ENCODE results near the gene PIWIL1. TPM values are rescaled to one million over a fixed set of nuclear protein-coding genes. Genes with fewer than 3 reads are reported as not detected.

The PIWIL1 gene
- total RNA-seq, 1 donor = not detected

- Histone ChIP-seq H3K79me2 (ENCODE audit: insufficient read depth, low read length) (no peaks in the 10 kb centered on the region), H2AFZ (ENCODE audit: low read length) (no peak overlapping the region), H3K4me1 (ENCODE audit: insufficient read depth, low read length) (no peaks in the 10 kb centered on the region), H3K4me2 (ENCODE audit: insufficient read depth, low read length) (no peak overlapping the region), H3K9me3 (ENCODE audit: low read depth, low read length) (peaks cover 7% of the 10 kb centered on the region), H3K36me3 (ENCODE audit: insufficient read depth, low read length) (no peaks in the 10 kb centered on the region), H3K27ac (ENCODE audit: low read depth, low read length) (no peak overlapping the region), H4K20me1 (ENCODE audit: insufficient read depth, low read length) (no peaks in the 10 kb centered on the region), H3K27me3 (ENCODE audit: insufficient read depth, low read length) (no peaks in the 10 kb centered on the region), H3K4me3 (ENCODE audit: insufficient read depth, low read length) (no peak overlapping the region)
- DNase-seq (ENCODE audit: insufficient read length, low spot score, missing footprints) = no peak
- TF ChIP-seq, protein P1, sequence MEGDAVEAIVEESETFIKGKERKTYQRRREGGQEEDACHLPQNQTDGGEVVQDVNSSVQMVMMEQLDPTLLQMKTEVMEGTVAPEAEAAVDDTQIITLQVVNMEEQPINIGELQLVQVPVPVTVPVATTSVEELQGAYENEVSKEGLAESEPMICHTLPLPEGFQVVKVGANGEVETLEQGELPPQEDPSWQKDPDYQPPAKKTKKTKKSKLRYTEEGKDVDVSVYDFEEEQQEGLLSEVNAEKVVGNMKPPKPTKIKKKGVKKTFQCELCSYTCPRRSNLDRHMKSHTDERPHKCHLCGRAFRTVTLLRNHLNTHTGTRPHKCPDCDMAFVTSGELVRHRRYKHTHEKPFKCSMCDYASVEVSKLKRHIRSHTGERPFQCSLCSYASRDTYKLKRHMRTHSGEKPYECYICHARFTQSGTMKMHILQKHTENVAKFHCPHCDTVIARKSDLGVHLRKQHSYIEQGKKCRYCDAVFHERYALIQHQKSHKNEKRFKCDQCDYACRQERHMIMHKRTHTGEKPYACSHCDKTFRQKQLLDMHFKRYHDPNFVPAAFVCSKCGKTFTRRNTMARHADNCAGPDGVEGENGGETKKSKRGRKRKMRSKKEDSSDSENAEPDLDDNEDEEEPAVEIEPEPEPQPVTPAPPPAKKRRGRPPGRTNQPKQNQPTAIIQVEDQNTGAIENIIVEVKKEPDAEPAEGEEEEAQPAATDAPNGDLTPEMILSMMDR (IDR thresholded peaks at IDR 0.05; ENCODE audit: extremely low read depth, low read depth, low read length) = no peak
Observed at GRCh38 chr12:130372936-130373335, 35.2 kb downstream of the PIWIL1 start.

DNA sequence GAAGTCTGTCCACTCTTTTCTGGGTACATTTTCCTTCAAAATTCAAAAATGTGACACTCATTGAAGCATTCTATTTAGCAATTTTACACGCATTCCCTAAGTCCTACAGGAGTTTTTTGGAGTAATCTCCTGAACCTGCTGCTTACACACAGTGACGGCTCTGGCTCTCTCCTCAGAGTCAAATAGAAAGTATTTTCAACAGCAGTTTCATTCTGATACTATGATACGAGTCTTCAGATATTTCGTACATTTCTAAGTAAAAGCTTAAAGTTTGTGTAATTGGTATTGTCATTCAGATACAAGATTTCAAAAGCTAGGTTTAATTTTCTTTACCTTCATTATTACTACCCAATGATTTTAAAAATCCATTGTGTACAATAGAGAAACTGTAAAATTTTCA, 36.4 kb downstream of the PIWIL1 start:
- H3K27me3 ChIP-seq (ENCODE audit: insufficient read depth, low read length) = no peaks in the 10 kb centered on the region
- H2AFZ ChIP-seq (ENCODE audit: low read length) = no peak overlapping the region

DNA sequence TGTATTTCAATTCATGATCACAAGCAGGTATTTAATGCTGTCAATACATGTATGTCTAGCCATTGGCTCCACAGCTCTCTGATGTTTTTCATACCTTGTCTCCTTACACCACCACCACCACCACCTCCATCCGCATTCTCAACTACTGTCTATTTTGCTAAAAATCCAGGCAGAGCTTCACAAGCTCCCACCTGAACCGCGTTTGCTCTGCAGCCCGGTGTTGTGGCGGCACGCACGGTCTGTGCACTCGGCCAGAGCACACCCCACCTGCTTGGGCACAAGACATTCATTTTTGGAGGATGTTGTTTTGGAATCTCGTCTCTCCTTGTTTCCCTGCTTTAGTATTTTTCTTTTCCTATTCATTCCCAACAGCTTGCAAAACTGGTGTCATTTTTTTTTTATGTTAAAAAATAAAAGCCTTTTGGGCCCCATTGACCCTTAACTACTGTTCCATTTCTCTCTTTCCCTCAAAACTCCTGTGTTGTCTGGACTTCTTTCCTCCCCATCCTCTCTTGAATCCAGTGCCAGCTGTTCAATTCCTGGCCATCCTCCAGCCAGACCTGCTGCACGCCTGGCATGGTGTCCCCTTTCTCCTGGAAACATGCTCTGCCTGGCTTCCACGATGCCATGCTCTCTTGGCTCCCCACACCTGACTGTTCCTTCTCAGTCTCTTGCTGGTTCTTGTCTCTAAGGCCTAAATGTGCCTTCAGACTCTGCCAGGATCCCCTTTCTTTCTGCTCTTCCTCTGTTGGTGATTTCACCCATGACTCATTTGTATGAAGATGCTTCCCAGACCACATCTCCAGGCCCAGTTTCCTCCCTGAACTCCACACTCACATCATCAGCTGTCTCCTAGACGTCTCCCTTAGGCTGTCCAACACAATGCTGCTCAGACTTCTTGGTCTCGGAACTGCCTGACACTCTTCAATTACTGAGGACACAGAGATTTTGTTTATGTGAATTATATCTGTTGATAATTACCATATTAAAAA, 37.9 kb downstream of the PIWIL1 start:
- H3K9me3 ChIP-seq (ENCODE audit: low read depth, low read length) = peaks cover 7% of the 10 kb centered on the region
- no peak for DNase-seq (ENCODE audit: insufficient read length, low spot score, missing footprints)
- H3K4me3 ChIP-seq (ENCODE audit: insufficient read depth, low read length) = no peak overlapping the region
- TF ChIP-seq, protein P1 (IDR thresholded peaks at IDR 0.05; ENCODE audit: extremely low read depth, low read depth, low read length) = no peak
- H3K4me2 ChIP-seq (ENCODE audit: insufficient read depth, low read length) = no peak overlapping the region
- H3K27me3 ChIP-seq (ENCODE audit: insufficient read depth, low read length) = no peaks in the 10 kb centered on the region
- no peak overlapping the region for H2AFZ ChIP-seq (ENCODE audit: low read length)
- H3K79me2 ChIP-seq (ENCODE audit: insufficient read depth, low read length) = no peaks in the 10 kb centered on the region
- no peaks in the 10 kb centered on the region for H4K20me1 ChIP-seq (ENCODE audit: insufficient read depth, low read length)
- H3K36me3 ChIP-seq (ENCODE audit: insufficient read depth, low read length) = no peaks in the 10 kb centered on the region
- H3K4me1 ChIP-seq (ENCODE audit: insufficient read depth, low read length) = no peaks in the 10 kb centered on the region
- H3K27ac ChIP-seq (ENCODE audit: low read depth, low read length) = no peak overlapping the region

More for the DNA sequence above, 36.4 kb downstream of the PIWIL1 start:
- Histone ChIP-seq H3K4me2 (ENCODE audit: insufficient read depth, low read length) (no peak overlapping the region), H3K4me3 (ENCODE audit: insufficient read depth, low read length) (no peak overlapping the region), H3K36me3 (ENCODE audit: insufficient read depth, low read length) (no peaks in the 10 kb centered on the region), H3K4me1 (ENCODE audit: insufficient read depth, low read length) (no peaks in the 10 kb centered on the region), H3K9me3 (ENCODE audit: low read depth, low read length) (peaks cover 7% of the 10 kb centered on the region), H3K79me2 (ENCODE audit: insufficient read depth, low read length) (no peaks in the 10 kb centered on the region), H4K20me1 (ENCODE audit: insufficient read depth, low read length) (no peaks in the 10 kb centered on the region), H3K27ac (ENCODE audit: low read depth, low read length) (no peak overlapping the region)
- TF ChIP-seq, protein P1 (IDR thresholded peaks at IDR 0.05; ENCODE audit: extremely low read depth, low read depth, low read length) = no peak
- DNase-seq (ENCODE audit: insufficient read length, low spot score, missing footprints) = no peak

DNA sequence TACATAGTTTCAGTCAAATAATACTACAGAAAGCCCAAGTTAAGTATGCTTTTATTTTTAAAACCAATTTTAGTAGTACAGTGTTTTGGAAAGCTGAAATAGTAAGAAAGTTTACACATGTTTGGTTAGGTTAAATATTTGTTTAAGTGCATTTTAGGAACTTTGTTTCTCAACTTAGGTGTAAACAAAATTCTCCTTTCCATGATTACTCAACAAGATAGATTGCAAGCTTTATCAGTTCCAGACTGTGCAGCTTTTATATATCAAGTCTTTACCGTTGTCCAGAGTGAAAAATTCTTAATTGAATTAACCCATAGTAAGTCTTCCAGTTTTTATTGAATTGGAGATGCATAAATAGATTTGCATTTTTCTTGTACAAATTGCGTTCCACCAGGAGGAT, 45.1 kb downstream of the PIWIL1 start:
- no peaks in the 10 kb centered on the region for H3K36me3 ChIP-seq (ENCODE audit: insufficient read depth, low read length)
- no peak overlapping the region for H3K4me3 ChIP-seq (ENCODE audit: insufficient read depth, low read length)
- no peaks in the 10 kb centered on the region for H3K79me2 ChIP-seq (ENCODE audit: insufficient read depth, low read length)
- no peak overlapping the region for H3K4me2 ChIP-seq (ENCODE audit: insufficient read depth, low read length)
- DNase-seq (ENCODE audit: insufficient read length, low spot score, missing footprints) = no peak
- H2AFZ ChIP-seq (ENCODE audit: low read length) = no peak overlapping the region
- H3K27ac ChIP-seq (ENCODE audit: low read depth, low read length) = no peak overlapping the region
- TF ChIP-seq, protein P1 (IDR thresholded peaks at IDR 0.05; ENCODE audit: extremely low read depth, low read depth, low read length) = no peak
- H3K27me3 ChIP-seq (ENCODE audit: insufficient read depth, low read length) = no peaks in the 10 kb centered on the region
- H3K4me1 ChIP-seq (ENCODE audit: insufficient read depth, low read length) = no peaks in the 10 kb centered on the region
- H4K20me1 ChIP-seq (ENCODE audit: insufficient read depth, low read length) = no peaks in the 10 kb centered on the region
- no peaks in the 10 kb centered on the region for H3K9me3 ChIP-seq (ENCODE audit: low read depth, low read length)

All from osteoblast (primary cell).